WTC11 (cell line): ENCODE data around the gene MMS22L.

Experiments used
- ATF1 ChIP-seq: sonication (generic); formaldehyde crosslinking; IDR thresholded peaks from 2 replicates; pipeline ENCODE4 v1.8.1; 2023; ENCODE audit warnings: mild to moderate bottlenecking, moderate library complexity, missing genetic modification reagents
- ZBTB21 ChIP-seq: sonication (generic); formaldehyde crosslinking; IDR thresholded peaks from 2 replicates; pipeline ENCODE4 v1.8.1; 2023; ENCODE audit warnings: mild to moderate bottlenecking, missing genetic modification reagents, borderline replicate concordance
- TF ChIP-seq, protein P1 (sequence below): fragments of 200-600 bp; IDR thresholded peaks from 2 replicates; pipeline ENCODE4 v1.8.0; 2022; ENCODE audit warnings: antibody characterized with exemption

DNA sequence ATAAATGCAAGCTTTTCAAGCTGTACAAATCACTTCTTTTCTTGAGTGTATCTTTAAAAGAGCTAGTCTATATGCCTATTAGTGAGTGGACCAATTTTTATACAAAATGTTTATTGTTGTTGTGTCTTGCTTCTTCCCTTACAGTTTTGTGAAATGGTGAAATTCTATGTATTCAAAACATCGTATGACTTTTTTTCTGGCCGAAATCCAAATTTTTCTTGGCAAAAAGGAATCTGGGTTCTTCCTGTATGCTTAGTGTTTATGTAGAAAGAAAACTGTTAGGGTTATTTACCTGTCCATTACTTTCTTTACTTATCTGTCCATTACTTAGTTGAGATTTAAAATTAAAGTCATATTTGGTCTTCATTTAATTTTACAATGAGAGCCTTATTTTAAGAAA lies 153.9 kb downstream of the MMS22L start:
- TF ChIP-seq ATF1 (CRISPR knock-in tag) (no peak), ZBTB21 (CRISPR knock-in tag) (no peak)
- TF ChIP-seq, protein P1, sequence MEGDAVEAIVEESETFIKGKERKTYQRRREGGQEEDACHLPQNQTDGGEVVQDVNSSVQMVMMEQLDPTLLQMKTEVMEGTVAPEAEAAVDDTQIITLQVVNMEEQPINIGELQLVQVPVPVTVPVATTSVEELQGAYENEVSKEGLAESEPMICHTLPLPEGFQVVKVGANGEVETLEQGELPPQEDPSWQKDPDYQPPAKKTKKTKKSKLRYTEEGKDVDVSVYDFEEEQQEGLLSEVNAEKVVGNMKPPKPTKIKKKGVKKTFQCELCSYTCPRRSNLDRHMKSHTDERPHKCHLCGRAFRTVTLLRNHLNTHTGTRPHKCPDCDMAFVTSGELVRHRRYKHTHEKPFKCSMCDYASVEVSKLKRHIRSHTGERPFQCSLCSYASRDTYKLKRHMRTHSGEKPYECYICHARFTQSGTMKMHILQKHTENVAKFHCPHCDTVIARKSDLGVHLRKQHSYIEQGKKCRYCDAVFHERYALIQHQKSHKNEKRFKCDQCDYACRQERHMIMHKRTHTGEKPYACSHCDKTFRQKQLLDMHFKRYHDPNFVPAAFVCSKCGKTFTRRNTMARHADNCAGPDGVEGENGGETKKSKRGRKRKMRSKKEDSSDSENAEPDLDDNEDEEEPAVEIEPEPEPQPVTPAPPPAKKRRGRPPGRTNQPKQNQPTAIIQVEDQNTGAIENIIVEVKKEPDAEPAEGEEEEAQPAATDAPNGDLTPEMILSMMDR = no peak
